HG03135 (cell line): Measurements from ENCODE around the gene MPPED1.

ENCODE experiments used
- ATAC-seq: cut with Tn5 transposase; IDR thresholded peaks from one replicate; pipeline ENCODE4 v1.9.1; 2021; ENCODE audit warnings: mild to moderate bottlenecking, moderate library complexity; ENCODE audit not compliant: unreplicated experiment

MPPED1 gene

DNA sequence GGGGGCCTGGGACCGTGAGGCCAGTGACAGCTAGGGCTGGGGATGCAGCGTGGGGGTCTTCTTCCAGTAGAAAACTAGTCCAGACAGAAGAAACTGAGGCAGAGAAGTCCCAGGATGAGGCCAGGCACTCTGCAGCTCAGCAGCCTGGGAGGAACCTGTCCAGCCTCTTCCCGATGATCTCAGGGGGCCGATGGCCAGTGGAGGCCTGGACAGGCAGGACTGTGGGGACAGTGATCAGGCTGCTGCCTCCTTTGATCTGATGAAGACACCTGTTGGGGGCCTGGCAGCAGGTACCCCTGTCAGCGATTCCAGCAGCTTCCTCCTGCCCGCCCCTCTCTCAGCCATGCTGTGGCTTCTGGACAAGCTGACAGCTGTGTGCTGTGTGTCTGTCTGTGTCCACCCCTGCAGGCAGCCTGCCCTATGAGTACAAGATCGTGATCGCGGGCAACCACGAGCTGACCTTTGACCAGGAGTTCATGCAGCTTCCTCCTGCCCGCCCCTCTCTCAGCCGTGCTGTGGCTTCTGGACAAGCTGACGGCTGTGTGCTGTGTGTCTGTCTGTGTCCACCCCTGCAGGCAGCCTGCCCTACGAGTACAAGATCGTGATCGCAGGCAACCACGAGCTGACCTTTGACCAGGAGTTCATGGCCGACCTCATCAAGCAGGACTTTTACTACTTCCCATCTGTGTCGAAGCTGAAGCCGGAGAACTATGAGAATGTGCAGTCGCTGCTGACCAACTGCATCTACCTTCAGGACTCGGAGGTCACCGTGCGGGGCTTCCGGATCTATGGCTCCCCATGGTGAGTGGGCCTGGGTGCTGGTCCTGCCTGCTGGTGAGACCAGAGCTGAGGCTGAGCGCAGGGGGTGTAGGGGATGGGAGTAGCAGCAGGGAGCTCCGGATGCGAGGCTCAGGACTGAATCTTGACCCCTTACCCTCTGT is 62.6 kb downstream of the MPPED1 start:
- no peak for ATAC-seq

DNA sequence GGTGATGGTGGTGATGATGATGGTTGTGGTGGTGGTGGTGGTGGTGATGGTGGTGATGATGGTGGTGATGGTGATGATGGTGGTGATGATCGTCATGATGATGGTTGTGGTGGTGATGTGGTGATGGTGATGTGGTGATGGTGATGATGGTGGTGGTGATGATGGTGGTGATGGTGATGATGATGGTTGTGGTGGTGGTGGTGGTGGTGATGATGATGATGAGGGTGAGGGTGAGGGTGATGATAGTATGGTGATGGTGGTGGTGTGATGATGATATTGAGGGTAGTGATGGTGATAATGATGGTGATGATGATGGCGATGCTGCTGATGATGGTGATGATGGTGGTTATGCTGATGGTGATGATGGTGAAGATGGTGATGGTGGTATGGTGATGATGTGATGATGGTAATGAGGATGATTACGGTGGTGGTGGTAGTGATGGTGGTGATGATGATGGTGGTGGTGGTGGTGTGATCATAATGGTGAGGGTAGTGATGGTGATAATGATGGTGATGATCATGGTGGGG is 63.8 kb downstream of the MPPED1 start:
- no peak for ATAC-seq

DNA sequence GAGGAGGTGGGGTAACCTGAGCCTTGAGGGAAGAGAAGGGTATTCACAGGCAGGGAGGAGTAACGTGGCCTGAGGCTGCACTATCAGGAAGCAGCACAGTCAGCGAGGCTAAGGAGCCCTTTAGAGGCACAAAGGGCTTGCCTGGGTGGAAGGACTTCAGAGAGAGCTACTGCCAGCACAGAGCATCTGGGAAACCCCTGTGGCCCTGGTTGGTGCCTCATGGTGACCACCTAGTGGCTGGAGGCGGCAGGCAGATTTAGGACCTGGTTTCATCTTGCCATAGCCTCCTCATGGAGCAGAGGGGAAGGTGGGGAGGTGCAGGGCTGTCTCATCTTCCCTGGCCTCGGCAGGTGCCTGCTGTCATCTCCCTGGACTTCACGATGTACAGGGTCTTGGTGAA is 64.5 kb downstream of the MPPED1 start:
- ATAC-seq = no peak

DNA sequence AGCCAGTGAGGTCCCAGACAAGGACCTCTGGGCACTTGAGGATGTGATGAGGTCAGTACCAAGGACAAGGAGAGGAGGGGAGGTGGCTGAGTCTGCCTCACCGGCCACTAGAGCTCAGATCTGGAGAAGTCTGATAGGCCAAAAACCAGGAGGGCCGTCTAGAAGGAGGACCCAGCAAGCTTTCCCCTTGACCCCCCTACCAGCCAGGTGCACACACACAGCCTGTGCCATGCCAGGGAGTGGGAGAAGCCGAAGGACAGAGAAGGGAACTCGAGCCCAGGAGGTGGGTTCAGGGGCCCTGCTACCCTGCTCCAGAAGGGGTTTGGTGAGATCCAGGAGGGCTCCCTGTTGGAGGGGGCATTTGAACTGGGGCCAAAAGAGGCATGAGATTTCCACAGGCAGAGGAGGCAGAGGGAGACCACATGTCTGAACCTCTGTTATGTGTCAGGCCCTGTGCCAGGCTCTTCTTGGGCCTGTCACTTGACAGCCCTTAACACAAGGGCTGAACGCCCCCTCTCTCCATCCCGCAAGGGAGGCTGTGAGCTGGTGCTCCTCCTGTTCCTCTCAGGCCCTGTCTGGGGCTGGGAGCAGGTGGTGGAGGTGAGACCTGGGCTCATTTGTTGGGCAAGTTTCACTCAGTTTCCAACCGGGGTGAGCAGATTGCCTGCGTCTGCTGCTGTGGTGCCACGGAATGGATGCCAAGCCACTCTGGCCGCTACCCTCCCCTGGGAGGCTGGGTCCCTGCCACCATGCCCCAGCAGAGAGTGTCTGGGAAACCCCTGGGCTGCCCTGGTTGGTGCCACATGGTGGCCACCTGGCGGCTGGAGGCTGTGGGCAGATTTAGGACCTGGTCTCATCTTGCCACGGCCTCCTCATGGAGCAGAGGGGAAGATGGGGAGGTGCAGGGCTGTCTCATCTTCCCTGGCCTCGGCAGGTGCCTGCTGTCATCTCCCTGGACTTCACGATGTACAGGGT is 65.2 kb downstream of the MPPED1 start:
- no peak for ATAC-seq

DNA sequence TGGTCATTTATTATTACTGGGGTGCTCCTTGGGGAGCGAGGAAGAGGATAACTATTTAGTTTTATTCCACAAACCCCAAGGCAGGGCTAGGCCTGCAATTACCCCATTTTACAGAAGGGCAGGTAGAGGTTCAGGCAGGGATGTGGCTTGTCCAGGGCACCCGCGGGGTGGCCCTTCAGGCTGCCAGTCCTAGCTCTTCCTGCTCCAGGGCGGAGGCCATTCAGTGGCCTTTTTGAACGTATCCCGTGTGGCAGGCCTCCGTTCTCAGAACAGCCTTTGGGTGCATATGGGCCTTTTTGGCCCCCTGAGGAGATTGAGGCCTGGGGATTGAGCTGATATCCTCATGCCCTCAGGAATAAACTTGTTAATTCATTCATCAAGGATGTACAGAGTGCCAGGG is 66.2 kb downstream of the MPPED1 start:
- ATAC-seq = no peak

DNA sequence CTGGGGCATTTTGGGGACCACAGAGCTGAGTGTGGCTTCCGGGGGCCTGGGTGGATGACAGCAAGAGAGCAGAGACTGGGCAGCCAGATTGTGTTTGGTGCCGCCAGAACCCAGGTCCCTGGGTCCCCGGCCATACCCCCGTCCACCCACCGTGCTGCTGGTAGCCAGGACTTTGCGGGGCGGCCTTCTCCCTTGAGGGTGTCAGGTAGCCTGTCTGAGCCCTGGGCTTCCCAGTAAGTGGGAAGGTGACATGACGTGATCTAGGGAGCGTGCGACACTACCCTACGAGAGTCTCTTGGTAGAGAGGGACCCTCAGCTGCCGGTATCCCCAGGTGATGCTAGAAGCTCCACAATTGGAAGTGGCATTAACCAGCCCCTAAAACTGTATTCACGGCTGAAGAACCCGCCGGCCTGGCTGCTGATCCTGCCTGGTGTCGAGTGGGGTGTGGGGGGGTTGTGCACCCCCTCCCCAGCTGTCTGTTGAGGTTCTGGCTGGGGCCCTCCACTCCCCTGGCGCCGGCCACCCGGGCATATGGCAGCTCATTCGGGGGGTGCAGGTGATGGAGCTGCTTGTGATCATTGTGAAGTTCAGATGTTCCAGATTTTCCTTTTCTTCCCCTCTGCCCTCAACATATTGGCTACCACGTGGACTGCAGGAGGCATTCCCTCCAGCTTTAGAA is 66.9 kb downstream of the MPPED1 start:
- ATAC-seq = no peak

DNA sequence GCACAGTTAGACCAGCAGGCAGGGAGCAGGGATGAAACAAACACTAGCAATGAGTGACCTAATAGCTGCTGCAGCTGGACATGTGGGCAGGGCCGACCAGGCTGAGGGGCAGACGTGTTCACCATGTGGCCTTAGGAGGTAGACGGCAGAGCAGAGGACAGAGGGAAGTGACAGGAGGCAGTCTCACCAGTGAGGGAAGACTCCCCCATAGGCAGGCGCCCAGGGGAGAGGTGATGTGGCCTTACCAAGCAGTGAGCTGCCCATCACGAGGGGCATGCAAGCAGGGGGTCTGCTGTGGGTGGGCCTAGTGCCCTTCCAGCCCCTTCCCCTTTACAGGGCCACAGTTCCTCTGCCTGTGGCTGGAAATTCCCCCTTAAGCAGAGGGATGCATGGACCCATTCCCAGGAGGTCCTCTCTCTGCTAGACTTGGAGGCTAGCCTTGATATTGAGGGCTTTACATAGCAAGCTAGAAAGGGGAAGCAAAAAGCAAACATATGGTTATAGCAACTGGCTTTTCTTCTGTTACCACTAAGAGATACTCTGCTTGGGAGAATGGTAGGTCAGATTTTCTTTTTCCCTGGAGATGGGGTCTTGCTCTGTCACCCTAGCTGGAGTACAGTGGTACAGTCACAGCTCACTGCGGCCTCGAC is 67.6 kb downstream of the MPPED1 start:
- no peak for ATAC-seq

DNA sequence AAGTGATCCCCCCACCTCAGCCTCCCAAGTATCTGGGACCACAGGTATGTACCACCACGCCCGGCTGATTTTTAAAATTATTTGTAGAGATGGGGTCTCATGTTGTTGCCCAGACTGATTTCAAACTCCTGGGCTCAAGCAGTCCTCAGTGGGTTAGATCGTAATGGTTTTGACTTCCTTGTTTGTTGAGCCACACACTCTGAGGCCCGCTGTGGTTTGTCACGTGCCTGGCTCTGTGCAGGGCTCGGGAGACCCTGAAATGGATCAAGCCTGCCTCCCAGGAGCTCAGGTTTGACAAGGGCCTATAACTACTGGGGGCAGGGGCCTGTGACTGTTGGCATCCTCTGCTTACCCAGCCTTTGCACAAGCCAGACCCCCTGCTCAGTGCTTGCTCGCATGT is 68.1 kb downstream of the MPPED1 start:
- no peak for ATAC-seq

DNA sequence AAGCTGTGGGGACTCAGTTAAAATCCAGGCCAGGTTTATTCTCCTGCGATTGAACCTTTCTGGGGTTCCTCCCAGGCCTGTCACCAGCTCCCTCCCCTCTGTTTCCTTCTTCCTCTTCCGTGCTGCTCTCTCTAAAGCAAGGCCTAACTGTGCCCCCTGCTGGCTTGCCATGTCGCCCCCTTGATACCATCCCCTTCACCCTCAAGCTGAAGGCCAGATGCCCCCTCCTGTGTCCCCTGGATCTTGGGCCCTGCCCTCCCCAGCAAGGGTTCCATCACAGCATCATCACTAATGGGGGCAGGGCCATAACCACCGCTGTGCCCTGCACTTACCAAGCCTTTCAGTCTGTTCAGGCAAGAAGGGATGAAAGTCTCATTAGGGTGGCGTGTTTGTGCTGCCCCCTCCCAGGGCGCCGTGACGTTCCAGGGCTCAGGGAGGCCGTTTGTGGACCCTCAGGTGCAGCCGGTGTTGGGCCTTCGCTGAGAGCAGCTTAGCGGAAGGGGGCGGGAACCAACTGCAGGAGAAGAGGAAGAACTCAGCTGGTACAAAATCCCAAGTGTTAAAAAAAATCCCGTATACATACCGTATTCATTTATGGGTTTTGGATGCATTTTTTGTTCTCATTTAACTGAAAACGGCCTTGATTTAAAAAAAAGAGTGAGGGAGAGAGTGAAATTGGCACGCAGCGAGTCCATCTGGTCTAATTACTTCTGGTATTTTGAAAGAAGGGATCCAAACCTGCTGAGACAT is 69.9 kb downstream of the MPPED1 start:
- ATAC-seq = no peak

DNA sequence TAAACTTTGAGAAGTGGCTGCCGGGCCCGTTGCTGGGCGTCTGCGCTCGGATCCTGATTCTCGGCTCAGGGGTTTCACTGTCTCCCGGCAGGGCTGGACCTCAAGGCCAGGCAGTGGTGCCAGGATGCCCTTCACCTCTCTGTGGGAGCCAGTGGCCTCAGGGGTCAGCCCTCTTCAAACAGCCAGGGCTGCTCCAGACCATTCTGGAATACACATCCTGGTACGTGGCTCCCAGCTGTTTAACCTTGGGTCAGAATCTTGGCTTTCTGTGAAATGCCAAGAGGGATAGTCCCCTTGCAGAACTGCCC is 70.5 kb downstream of the MPPED1 start:
- ATAC-seq = no peak

DNA sequence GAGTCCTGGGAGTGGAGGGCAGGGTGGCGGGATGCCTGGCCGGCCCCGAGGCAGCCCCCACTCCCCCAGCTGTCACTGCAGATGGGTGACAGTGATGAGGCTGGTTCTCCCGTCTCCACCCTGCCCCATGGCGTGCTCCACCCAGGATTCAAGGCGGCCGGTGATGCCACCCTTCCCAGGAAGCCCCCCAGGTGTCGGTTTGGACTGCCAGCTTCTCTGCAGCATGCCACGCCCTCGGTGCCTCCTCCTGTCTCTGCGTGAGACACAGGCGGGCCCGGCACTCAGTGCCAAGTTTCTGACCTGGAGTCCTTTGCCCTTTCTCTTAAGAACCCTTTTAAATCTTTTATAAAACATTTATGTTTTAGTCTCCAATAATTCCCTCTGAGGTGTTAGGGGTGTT is 71.5 kb downstream of the MPPED1 start:
- ATAC-seq = no peak

DNA sequence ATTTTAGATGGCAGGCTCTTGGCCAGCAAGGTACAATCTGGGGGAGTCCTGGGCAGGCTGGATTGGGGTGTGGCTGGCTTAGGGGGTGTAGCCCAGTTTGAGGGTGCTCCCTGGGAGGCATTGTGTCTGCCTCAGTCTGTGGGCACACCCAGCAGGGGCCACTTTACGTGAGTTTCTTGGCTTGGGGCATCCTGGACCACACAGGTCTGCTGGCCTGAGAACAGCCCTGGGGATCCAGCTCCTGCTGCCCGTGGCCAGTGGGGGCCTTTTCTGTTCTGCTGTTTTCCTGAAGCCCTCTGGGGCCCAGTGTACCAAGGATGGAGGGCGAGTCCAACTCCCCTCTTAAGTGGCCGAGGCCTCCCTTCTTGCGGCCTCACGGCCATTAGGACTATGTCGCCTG is 71.9 kb downstream of the MPPED1 start:
- ATAC-seq = no peak

DNA sequence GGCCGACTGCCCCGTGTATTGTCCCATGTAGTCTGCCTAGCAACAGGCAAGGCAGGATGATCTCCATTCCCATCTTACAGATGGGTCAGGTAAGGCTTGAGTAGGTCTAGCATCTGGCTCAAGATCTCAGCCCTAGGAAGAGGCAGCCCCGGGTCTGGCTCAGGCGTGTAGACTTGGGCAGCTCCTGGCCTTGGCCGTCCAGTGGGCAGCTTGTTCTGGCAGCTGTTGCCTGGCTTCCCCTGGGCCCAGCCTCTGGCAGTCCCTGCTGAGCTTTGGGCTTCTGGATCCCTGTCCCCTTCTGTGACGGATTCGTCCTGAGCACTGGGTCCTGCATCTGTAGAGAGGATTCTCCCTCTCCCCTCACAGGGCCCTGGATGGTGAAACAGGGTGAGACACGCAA is 72.4 kb downstream of the MPPED1 start:
- ATAC-seq = no peak

DNA sequence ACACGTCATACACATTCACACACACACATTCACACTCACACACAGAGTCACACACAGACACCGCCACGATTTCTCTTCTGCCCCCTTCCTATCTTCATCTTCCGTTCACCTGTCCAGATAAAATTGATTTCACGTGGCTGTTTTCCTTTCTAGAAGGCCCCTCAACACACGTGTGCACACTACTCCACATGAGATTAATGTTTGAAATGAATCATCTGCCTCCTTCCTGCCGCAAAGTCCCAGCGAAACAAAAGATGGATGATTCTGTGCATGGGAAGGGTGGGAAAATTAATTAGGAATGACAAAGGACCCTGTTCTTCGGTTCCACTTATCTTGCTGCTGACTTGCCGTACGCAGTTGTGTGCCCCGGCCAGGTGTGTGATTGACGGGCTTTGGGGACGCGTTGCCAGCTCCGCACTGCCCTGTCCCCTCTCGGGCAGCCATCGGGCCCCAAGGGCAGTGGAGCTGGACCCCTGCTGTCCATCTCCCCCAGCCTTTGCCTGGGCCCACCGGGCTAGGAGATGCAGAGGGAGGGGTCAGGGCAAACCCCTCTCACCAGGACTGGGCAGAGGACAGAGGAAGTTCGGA is 73.8 kb downstream of the MPPED1 start:
- ATAC-seq = no peak

DNA sequence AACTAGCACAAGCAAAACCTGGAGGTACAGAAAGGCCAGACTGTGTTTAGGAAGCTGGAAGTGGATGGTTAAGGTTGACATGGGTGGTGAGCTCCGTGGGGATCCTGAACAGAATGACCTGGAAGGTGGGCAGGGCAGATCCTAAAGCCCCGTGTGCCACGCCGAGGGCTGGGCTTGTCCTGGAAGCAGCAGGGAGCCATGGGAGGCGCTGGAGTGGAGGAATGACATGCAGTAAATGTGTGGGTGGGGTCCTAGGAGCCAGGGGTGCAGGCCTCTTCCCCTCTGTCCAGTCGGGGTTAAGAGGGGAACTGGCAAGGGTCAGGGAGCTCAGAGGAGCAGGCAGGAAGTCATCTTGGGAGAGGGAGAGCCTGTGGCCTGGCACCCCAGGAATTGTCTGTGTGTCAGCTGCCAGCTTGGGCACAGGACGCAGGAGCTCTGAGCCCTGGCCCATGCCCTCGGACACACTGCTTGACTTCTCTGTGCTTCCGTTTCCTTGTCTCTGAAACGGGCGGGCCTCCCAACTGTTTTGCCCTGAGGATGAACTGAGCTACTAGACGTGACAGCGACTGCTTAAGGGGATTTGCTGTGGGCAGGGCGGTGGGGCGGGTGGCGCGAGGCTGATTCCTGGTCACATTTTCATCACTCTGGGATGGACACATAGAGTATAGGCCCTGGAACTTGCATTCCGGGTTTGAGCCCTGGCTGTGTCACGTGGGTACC is 75.7 kb downstream of the MPPED1 start:
- no peak for ATAC-seq

DNA sequence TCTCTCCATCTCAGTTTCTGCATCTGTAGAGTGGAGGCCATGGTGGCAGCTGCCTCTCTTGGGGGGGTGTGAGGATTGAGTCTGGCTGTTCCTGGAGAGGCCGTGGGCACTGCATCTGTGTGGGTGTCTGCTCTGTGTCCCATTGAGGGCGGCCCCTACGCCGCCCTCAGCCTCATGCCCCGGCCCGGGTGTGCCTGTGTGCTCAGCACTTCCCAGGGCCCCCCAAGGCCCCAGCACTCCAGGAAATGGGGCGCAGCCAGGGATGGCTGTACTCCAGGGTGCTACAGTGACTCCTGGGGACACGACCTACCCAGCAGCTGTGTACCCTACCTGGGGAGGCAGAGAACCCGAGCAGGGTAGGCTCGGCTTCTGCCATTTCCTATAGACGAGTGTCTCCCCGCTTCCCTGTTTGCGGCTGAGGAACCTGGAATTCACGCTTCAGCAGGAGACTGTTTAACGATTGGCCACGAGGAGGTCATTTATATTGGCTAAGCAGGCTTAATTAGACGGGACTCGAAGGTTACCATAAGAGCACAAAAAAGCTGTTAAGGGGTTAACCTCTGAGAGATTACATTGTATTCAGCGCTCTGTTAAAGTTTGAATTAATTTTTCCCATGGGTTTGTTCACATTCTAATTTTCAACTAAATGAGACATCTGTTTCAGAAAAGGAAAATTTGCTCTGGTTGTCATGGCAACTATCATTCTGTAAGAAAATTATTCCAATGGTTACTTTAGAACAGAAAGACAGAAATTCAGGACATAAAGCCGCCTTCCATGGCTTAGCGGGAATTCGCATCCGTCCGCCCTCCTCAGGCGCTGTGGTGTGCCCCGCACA is 76.4 kb downstream of the MPPED1 start:
- ATAC-seq = no peak

DNA sequence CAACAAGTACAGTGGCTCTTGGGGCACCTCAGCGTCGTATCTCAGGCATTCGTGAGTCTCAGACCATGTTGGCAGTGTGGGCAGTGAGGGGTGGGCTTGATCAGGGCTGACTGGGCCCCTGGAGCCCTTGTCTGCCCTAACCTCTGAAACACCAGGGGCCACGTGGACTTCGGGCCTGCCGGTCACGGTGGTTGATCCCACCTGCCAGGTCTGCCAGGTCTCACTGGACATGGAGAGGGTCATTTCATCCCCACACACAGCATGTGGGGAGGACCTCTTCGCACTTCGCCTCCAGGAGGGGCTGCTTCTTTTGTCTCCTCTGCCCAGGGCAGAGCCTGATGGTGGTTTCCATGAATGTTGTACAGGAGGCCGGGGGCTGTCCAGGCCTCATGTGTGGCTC is 77.1 kb downstream of the MPPED1 start:
- no peak for ATAC-seq

DNA sequence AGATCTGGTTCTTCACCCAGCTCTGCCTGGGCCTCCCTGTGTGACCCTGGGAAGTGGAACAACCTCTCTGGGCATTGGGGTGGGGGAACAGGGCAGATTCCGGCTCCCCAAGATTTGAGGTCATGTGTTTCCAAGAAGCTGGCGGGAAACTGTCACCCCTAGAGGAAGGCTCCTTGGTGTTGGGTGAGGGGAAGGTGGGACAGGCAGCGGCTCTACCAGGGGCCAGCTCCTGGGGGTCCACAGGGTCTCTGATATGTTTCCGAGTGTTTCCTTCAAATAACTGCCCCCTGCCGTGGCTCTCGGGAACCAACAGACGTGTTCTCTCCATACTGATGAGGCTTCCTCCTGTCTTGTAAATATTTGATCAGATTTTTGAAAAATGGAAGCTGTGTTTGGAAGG is 78.5 kb downstream of the MPPED1 start:
- no peak for ATAC-seq
